ENCODE measurements around the gene DNAI7. TPM values are rescaled to one million over a fixed set of nuclear protein-coding genes. Genes with fewer than 3 reads are reported as not detected.

Gene DNAI7
- total RNA-seq, 1 donor from 2014 or later = 1.1 TPM

GRCh38 chr12:25162866-25163265 is 32.1 kb downstream of the DNAI7 start:
- Histone ChIP-seq H3K27ac (replicated peaks) (no peak overlapping the region), H3K9me3 (replicated peaks) (no peaks in the 10 kb centered on the region), H3K4me3 (no peak overlapping the region), H3K4me1 (no peaks in the 10 kb centered on the region), H3K36me3 (no peaks in the 10 kb centered on the region), H3K27me3 (ENCODE audit: low read depth) (no peaks in the 10 kb centered on the region)
- TF ChIP-seq CTCF (IDR thresholded peaks at IDR 0.05; ENCODE audit: borderline replicate concordance) = no peak
- intact Hi-C loops (cut with micrococcal nuclease) = no loop called here
- no peak for DNase-seq

- no peaks in the 10 kb centered on the region for H3K36me3 ChIP-seq
- H3K9me3 ChIP-seq (replicated peaks) = no peaks in the 10 kb centered on the region
- intact Hi-C loops (cut with micrococcal nuclease) = no loop called here
- no peak for DNase-seq
- no peak for TF ChIP-seq CTCF (IDR thresholded peaks at IDR 0.05; ENCODE audit: borderline replicate concordance)
- H3K27me3 ChIP-seq (ENCODE audit: low read depth) = no peaks in the 10 kb centered on the region
- H3K4me3 ChIP-seq = no peak overlapping the region
- H3K4me1 ChIP-seq = peaks cover 6% of the 10 kb centered on the region
- no peak overlapping the region for H3K27ac ChIP-seq (replicated peaks)
Observed at GRCh38 chr12:25156061-25156460, 38.9 kb downstream of the DNAI7 start.

- intact Hi-C loops (cut with micrococcal nuclease) = no loop called here
- H3K9me3 ChIP-seq (replicated peaks) = no peaks in the 10 kb centered on the region
- H3K4me1 ChIP-seq = peaks cover 6% of the 10 kb centered on the region
- H3K27ac ChIP-seq (replicated peaks) = no peak overlapping the region
- H3K36me3 ChIP-seq = no peaks in the 10 kb centered on the region
- TF ChIP-seq CTCF (IDR thresholded peaks at IDR 0.05; ENCODE audit: borderline replicate concordance) = peak; percentile 66
- no peak overlapping the region for H3K4me3 ChIP-seq
- H3K27me3 ChIP-seq (ENCODE audit: low read depth) = no peaks in the 10 kb centered on the region
- no peak for DNase-seq
Observed at GRCh38 chr12:25155022-25155576, 39.9 kb downstream of the DNAI7 start.

- H3K27ac ChIP-seq (replicated peaks) = no peak overlapping the region
- H3K36me3 ChIP-seq = no peaks in the 10 kb centered on the region
- no peaks in the 10 kb centered on the region for H3K27me3 ChIP-seq (ENCODE audit: low read depth)
- intact Hi-C loops (cut with micrococcal nuclease) = no loop called here
- peaks cover 6% of the 10 kb centered on the region for H3K4me1 ChIP-seq
- no peaks in the 10 kb centered on the region for H3K9me3 ChIP-seq (replicated peaks)
- no peak overlapping the region for H3K4me3 ChIP-seq
- no peak for DNase-seq
- no peak for TF ChIP-seq CTCF (IDR thresholded peaks at IDR 0.05; ENCODE audit: borderline replicate concordance)
Observed at GRCh38 chr12:25152055-25152454, 42.9 kb downstream of the DNAI7 start.

- intact Hi-C loops (cut with micrococcal nuclease) = no loop called here
- H3K4me3 ChIP-seq = no peak overlapping the region
- DNase-seq = peak; percentile 32
Observed at GRCh38 chr12:25151476-25151875, 43.5 kb downstream of the DNAI7 start.

More at GRCh38 chr12:25151476-25151875, 43.5 kb downstream of the DNAI7 start:
- peaks cover 6% of the 10 kb centered on the region for H3K4me1 ChIP-seq
- H3K27me3 ChIP-seq (ENCODE audit: low read depth) = no peaks in the 10 kb centered on the region
- no peaks in the 10 kb centered on the region for H3K36me3 ChIP-seq
- TF ChIP-seq CTCF (IDR thresholded peaks at IDR 0.05; ENCODE audit: borderline replicate concordance) = no peak
- no peaks in the 10 kb centered on the region for H3K9me3 ChIP-seq (replicated peaks)
- H3K27ac ChIP-seq (replicated peaks) = no peak overlapping the region

Data from left ventricle myocardium inferior (tissue), 1 donor.